Nephron progenitor cell (in vitro differentiated cells): ENCODE results near the gene NUDT7.

ENCODE experiments used
- DNase-seq: peaks from one replicate; pipeline ENCODE4 v3.0.0; 2021
- H3K27ac Mint-ChIP-seq: 2 replicates; pipeline ENCODE4 v1.8.0; 2021; ENCODE audit warnings: mild to moderate bottlenecking, moderate library complexity, mixed read lengths
- H3K27me3 Mint-ChIP-seq: 2 replicates; pipeline ENCODE4 v1.8.0; 2021; ENCODE audit warnings: mild to moderate bottlenecking, low read depth, mixed read lengths; ENCODE audit not compliant: poor library complexity
- H3K36me3 Mint-ChIP-seq: 2 replicates; pipeline ENCODE4 v1.8.0; 2021; ENCODE audit warnings: low read depth, mixed read lengths
- H3K4me1 Mint-ChIP-seq: 2 replicates; pipeline ENCODE4 v1.8.0; 2021; ENCODE audit warnings: mixed read lengths
- H3K4me3 Mint-ChIP-seq: 2 replicates; pipeline ENCODE4 v1.8.0; 2021; ENCODE audit warnings: mild to moderate bottlenecking, moderate library complexity, mixed read lengths
- H3K9me3 Mint-ChIP-seq: 2 replicates; pipeline ENCODE4 v1.8.0; 2021; ENCODE audit warnings: mild to moderate bottlenecking, moderate library complexity, mixed read lengths
- TF ChIP-seq, protein P1 (sequence below): fragments of 200-600 bp; sonication (generic); IDR thresholded peaks from 2 replicates; pipeline ENCODE4 v1.5.0; 2021; ENCODE audit warnings: antibody characterized with exemption

Gene NUDT7

DNA sequence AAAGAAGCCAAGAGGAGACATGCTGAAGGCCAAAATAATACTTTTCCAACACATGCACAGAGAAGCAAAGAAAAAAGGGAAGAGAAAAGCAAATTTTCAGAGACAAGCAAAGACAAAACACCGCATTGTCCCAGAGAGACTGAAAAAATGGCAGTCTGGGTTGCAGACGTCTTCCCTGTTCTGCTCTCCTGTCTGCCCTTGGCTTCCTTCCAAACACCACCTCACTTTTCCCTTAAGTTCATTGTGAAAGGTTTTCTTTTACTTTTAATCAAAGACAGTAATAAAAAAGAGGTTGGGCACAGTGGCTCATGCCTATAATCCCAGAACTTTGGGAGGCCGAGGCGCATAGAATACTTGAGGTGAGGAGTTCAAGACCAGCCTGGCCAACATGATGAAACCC, 44.9 kb downstream of the NUDT7 start:
- TF ChIP-seq, protein P1, sequence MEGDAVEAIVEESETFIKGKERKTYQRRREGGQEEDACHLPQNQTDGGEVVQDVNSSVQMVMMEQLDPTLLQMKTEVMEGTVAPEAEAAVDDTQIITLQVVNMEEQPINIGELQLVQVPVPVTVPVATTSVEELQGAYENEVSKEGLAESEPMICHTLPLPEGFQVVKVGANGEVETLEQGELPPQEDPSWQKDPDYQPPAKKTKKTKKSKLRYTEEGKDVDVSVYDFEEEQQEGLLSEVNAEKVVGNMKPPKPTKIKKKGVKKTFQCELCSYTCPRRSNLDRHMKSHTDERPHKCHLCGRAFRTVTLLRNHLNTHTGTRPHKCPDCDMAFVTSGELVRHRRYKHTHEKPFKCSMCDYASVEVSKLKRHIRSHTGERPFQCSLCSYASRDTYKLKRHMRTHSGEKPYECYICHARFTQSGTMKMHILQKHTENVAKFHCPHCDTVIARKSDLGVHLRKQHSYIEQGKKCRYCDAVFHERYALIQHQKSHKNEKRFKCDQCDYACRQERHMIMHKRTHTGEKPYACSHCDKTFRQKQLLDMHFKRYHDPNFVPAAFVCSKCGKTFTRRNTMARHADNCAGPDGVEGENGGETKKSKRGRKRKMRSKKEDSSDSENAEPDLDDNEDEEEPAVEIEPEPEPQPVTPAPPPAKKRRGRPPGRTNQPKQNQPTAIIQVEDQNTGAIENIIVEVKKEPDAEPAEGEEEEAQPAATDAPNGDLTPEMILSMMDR, result no peak
- Mint-ChIP-seq H3K27me3 (peaks cover 13% of the 10 kb centered on the region), H3K4me3 (no peak overlapping the region), H3K4me1 (no peaks in the 10 kb centered on the region), H3K36me3 (no peaks in the 10 kb centered on the region), H3K9me3 (no peaks in the 10 kb centered on the region), H3K27ac (no peak overlapping the region)
- no peak for DNase-seq

DNA sequence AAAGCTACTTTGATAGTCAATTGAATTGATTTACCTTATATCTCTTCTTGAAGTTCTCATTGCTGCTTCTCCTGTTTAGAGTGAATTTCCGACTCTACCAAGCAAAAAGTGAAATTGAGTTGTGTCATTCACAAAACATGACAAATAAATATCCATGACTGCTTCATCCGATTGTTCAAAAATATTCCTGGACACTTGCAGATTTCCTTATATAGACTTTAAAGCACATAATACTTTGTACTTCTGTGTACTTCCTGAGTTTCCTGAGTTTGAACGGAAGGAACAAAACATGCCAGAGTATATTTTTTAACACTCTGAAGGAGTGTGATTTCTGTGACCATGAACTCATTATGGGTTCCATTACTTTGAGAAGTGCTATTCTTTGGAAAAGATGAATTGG, 45.5 kb downstream of the NUDT7 start:
- H3K4me3 Mint-ChIP-seq, result no peak overlapping the region
- no peaks in the 10 kb centered on the region for H3K4me1 Mint-ChIP-seq
- H3K27me3 Mint-ChIP-seq, result peaks cover 13% of the 10 kb centered on the region

DNA sequence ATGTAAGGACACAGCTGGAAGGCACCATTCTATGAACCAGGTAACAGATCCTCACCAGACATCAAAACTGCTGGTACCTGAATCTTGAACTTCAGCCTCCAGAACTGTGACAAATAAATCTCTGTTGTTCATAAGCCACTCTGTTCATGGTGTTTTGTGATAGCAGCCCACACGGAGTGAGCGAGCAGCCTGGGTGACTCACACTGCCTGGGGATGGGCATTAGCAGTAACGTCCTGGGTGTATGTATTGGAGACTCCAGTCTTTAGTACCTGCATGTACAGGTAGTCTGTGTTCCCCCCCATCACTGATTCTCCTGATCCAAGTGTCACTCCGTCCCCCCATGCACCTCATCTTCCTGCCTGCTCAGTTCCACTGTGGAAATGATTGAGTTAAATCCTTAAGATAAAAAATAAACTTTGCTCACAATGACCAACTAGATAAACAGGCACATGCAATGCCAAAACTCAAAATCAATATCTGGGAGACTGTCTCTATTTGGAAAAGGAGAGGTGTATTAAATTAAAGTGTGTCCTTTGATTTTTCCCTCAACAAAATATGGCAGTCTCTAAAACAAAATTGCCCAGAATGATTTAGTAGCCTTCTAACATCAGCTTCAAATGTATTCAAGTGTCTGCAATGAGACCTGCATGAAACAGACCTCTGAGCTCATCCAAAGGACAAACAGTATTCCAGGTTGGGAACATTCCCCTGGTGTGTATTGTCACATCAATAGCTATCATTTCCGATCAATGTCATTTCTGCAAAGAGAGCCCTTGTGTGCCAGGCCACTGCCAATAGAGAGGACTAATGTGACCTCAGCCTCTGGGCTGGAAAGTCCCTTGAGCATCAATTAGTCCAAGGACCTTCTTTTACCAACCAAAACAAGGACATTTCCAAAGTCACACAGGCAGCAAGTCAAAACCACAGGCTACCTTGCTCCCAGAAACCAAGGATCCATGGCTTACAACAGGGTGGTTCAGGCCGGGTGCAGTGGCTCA, 53.9 kb downstream of the NUDT7 start:
- Mint-ChIP-seq H3K4me3 (no peak overlapping the region), H3K27me3 (peaks cover 12% of the 10 kb centered on the region), H3K27ac (no peak overlapping the region), H3K36me3 (no peaks in the 10 kb centered on the region), H3K9me3 (no peaks in the 10 kb centered on the region), H3K4me1 (peaks cover 7% of the 10 kb centered on the region)
- TF ChIP-seq, protein P1, result no peak
- no peak for DNase-seq

More for the DNA sequence above, 45.5 kb downstream of the NUDT7 start:
- H3K27ac Mint-ChIP-seq, result no peak overlapping the region
- TF ChIP-seq, protein P1, result no peak
- no peaks in the 10 kb centered on the region for H3K36me3 Mint-ChIP-seq
- DNase-seq, result no peak
- no peaks in the 10 kb centered on the region for H3K9me3 Mint-ChIP-seq

DNA sequence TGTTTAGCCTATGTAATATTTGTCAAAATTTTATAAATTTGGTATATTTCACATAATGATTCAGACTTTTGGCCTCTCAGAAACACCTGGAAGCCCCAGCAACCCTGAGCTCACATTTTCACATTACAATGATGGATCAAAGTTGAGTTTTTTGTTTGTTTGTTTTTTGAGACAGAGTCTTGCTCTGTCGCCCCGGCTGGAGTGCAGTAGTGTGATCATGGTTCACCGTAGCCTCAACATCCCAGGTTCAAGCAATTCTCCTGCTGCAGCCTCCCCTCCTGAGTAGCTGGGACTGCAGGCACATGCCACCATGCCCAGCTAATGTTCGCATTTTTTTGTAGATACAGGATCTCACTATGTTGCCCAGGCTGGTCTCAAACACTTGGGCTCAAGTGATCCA, 55.4 kb downstream of the NUDT7 start:
- Mint-ChIP-seq H3K36me3 (no peaks in the 10 kb centered on the region), H3K27ac (no peak overlapping the region), H3K4me1 (peaks cover 7% of the 10 kb centered on the region), H3K27me3 (peaks cover 12% of the 10 kb centered on the region), H3K9me3 (no peaks in the 10 kb centered on the region), H3K4me3 (no peak overlapping the region)
- TF ChIP-seq, protein P1, result no peak
- no peak for DNase-seq

DNA sequence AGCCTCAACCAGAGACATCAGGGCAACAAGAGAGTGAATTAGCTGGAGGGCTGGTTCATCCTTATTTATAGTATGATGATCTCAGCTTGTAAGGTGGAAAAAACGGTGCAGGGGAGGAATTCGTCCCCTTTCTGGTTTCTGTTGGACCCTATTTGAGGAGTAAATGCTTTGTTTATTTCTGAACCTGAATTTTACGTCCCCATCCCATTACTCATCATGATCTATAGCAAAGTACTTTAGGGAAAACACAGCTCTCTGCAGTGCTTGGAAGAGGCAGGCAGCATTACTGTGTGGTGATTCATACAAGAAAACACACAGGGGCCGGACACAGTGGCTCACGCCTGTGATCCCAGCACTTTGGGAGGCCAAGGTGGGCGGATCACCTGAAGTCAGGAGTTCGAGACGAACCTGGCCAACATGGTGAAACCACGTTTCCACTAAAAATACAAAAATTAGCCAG, 58.1 kb downstream of the NUDT7 start:
- Mint-ChIP-seq H3K9me3 (peaks cover 4% of the 10 kb centered on the region), H3K4me3 (no peak overlapping the region), H3K27me3 (peaks cover 7% of the 10 kb centered on the region), H3K4me1 (peaks cover 7% of the 10 kb centered on the region), H3K27ac (no peak overlapping the region), H3K36me3 (no peaks in the 10 kb centered on the region)
- no peak for DNase-seq
- TF ChIP-seq, protein P1, result no peak
